ENCODE results near the gene PPM1J. TPM values are rescaled to one million over a fixed set of nuclear protein-coding genes. Genes with fewer than 3 reads are reported as not detected.

Gene PPM1J
- total and polyA plus RNA-seq, 9 of the 15 experiments (the other 6 are each of a cell fraction or from before 2014, with no cell fraction given): 0.25 to 10.5 (median 4.2) TPM

DNA sequence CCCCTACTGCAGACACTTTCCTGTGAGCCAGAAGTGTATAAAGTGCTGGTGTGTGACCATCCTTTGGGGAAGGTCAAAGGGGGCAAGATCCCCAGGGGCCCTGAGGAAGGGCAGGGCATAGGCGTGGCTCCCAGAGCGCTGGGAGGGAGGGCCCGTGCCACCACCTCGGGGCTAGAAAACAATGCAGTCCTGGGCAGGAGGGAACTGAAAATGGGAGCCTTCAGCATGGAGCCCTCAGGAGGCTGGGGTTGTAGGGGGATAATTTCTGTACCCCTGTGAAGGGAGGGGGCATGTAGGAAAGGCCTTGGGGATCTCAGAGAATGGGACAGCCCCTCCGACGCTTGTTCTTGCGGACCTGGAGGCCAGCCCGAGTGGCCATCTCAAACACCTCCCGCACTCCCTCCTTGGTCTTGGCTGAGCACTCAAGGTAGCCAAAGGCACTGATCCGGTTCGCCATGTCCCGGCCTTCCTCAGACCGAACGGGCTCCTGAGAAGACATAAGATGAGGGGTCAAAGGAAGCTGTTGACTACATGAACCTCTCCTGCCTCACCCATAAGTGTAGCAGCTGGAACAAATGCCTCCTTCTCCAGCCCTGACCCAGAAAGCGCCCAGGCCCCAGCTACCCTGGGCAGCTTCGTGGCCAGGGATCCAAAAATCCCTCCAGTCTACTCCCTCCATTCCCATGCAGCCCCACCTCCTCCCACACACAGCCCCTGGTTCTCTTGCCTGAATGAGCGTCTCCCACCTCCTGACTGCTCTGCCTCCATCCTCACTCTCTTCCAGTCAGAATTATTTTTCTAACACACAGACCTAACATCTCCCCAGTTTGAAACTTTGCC, 13.7 kb downstream of the PPM1J start (continued):
- TF ChIP-seq, protein P1, sequence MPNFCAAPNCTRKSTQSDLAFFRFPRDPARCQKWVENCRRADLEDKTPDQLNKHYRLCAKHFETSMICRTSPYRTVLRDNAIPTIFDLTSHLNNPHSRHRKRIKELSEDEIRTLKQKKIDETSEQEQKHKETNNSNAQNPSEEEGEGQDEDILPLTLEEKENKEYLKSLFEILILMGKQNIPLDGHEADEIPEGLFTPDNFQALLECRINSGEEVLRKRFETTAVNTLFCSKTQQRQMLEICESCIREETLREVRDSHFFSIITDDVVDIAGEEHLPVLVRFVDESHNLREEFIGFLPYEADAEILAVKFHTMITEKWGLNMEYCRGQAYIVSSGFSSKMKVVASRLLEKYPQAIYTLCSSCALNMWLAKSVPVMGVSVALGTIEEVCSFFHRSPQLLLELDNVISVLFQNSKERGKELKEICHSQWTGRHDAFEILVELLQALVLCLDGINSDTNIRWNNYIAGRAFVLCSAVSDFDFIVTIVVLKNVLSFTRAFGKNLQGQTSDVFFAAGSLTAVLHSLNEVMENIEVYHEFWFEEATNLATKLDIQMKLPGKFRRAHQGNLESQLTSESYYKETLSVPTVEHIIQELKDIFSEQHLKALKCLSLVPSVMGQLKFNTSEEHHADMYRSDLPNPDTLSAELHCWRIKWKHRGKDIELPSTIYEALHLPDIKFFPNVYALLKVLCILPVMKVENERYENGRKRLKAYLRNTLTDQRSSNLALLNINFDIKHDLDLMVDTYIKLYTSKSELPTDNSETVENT (CRISPR knock-in tag; IDR thresholded peaks at IDR 0.05): no peak
- 0 out of 2 replicates have a peak, but pooled peaks have one; percentile 11 for TF ChIP-seq ZNF561 (CRISPR knock-in tag; conservative IDR thresholded peaks at IDR 0.05)
- TF ChIP-seq ZKSCAN8 (CRISPR knock-in tag; IDR thresholded peaks at IDR 0.05): 0 out of 2 replicates have a peak, but pooled peaks have one; percentile 22
- peak; percentile 29 for TF ChIP-seq ARHGAP35 (IDR thresholded peaks at IDR 0.05; ENCODE audit: partially characterized antibody)
- 0 out of 2 replicates have a peak, but pooled peaks have one; percentile 6 for TF ChIP-seq HOXB6 (CRISPR knock-in tag; IDR thresholded peaks at IDR 0.05; ENCODE audit: borderline replicate concordance)
